Measurements from ENCODE around the gene XPO4. TPM values are rescaled to one million over a fixed set of nuclear protein-coding genes. Genes with fewer than 3 reads are reported as not detected.

The XPO4 gene
- total and polyA plus RNA-seq, 2 of the 8 experiments (the other 6 are each of a cell fraction or from before 2014, with no cell fraction given): 11.9 to 33.3 TPM

DNA sequence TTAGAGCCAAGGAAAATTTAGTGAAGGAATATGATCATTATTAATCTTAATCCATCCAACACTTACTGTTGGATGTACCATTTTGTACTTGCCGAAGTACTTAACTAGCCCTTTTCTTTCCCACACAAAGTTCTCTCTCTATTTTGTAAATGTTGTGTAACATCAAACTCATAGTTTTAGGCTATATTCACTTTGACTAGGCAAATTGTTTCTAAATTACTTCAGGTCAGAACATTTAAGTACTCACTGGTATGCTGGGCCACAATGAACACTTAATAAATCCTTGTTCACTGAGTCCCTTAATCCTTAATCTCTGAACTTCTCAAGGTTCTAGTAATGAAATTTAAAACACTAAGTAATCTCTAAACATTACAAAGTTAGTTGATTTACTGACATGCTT is 79.5 kb downstream of the XPO4 start:
- Histone ChIP-seq H4K91ac (replicated peaks; ENCODE audit: insufficient read length, low read length) (no peak overlapping the region), H3K27ac (ENCODE audit: low read depth, low read length) (no peak overlapping the region), H3K23me2 (ENCODE audit: low read depth, low read length) (no peaks in the 10 kb centered on the region), H4K8ac (ENCODE audit: extremely low read depth, insufficient read depth, low read length) (no peak overlapping the region), H2AFZ (ENCODE audit: low read length) (no peak overlapping the region), H3K14ac (ENCODE audit: insufficient read length) (no peak overlapping the region), H4K5ac (ENCODE audit: insufficient read length, low read depth, low read length) (no peak overlapping the region), H3K4me3 (ENCODE audit: extremely low read depth in 1 of 4, insufficient read depth in 2 of 4, low read depth in 3 of 4, low read length in 4 of 4) (no peak overlapping the region), H3K36me3 (ENCODE audit: control insufficient read depth in 2 of 4, insufficient read depth in 4 of 4, low read length in 3 of 4) (peaks cover 0 to 6% (median 0%) of the 10 kb centered on the region in 4 experiments; a peak in 1 of 8 replicates), H3K79me2 (ENCODE audit: control insufficient read depth in 1 of 2, insufficient read depth in 2 of 2, low read length in 2 of 2) (peaks cover 0 to 3% of the 10 kb centered on the region in 2 experiments; a peak in 1 of 4 replicates), H3K4me1 (replicated peaks in 1 of 4; ENCODE audit: control insufficient read depth in 3 of 4, insufficient read depth in 4 of 4, low read length in 3 of 4) (peaks cover 0 to 2% (median under 1%) of the 10 kb centered on the region in 4 experiments; a peak in 2 of 7 replicates), H3K18ac (ENCODE audit: extremely low read depth, low read length) (no peak overlapping the region), H3K27me3 (replicated peaks in 1 of 4; ENCODE audit: control insufficient read depth in 3 of 4, extremely low read depth in 1 of 4, insufficient read depth in 3 of 4, low read length in 3 of 4) (no peaks in the 10 kb centered on the region), H4K20me1 (replicated peaks in 1 of 2; ENCODE audit: control insufficient read depth in 1 of 2, insufficient read depth in 2 of 2, low read length in 2 of 2) (no peaks in the 10 kb centered on the region), H2AK5ac (ENCODE audit: low read depth, low read length) (no peak overlapping the region), H3K23ac (ENCODE audit: insufficient read length) (no peak overlapping the region), H3K4ac (replicated peaks; ENCODE audit: insufficient read length, low read depth, low read length) (no peak overlapping the region), H2BK5ac (ENCODE audit: low read depth, low read length) (no peak overlapping the region), H3K79me1 (ENCODE audit: low read depth, low read length) (no peaks in the 10 kb centered on the region), H2BK15ac (ENCODE audit: low read length) (no peak overlapping the region), H2BK20ac (ENCODE audit: low read length) (no peak overlapping the region), H3K9ac (replicated peaks in 1 of 4; ENCODE audit: extremely low read depth in 1 of 4, low read depth in 3 of 4, low read length in 3 of 4) (no peak overlapping the region), H3K56ac (replicated peaks; ENCODE audit: insufficient read length, low read depth, low read length) (no peak overlapping the region), H3K4me2 (ENCODE audit: insufficient read depth in 1 of 2, low read depth in 2 of 2, low read length in 2 of 2) (no peak overlapping the region), H3K9me3 (ENCODE audit: insufficient read depth in 2 of 2, low read depth in 1 of 2, low read length in 1 of 2) (no peaks in the 10 kb centered on the region), H2BK12ac (ENCODE audit: low read depth, low read length) (no peak overlapping the region), H2BK120ac (replicated peaks; ENCODE audit: low read depth, low read length) (no peak overlapping the region)
- ChIA-PET CTCF (ENCODE audit: partially characterized antibody) (interaction anchor here (0.5 to 1.6 kb wide), 3 partner anchors 101 to 327 kb away, joined by 3 to 8 read pairs (median 4); no protein-coding TSS in a partner anchor), POLR2A (ENCODE audit: partially characterized antibody) (no interaction called here)
- FAIRE-seq (no peak), DNase-seq (ENCODE audit: low read depth in 1 of 2, low spot score in 2 of 2) (no peak)
- WGBS, 2 experiments (ENCODE audit: extremely low coverage in 1 of 2, insufficient coverage in 1 of 2, insufficient read length in 1 of 2, insufficient replicate concordance in 2 of 2, low coverage in 1 of 2, low lambda C conversion rate in 2 of 2, missing lambda C conversion rate in 1 of 2): 89% methylated on average over 1 of the region's 1 CpG; no CpG with 5 or more reads in 1 of the 2 experiments
- TF ChIP-seq TAF7 (optimal IDR thresholded peaks at IDR 0.05; ENCODE audit: borderline replicate concordance, low read depth, low read length) (no peak), POLR2A (IDR thresholded peaks at IDR 0.05; ENCODE audit: control extremely low read depth in 1 of 2, low read depth in 2 of 2, low read length in 2 of 2) (no peak), JUND (IDR thresholded peaks at IDR 0.05; ENCODE audit: low read length) (no peak), SUZ12 (IDR thresholded peaks at IDR 0.05; ENCODE audit: low read length) (no peak), ASH2L (IDR thresholded peaks at IDR 0.05; ENCODE audit: low read length) (no peak), SP4 (IDR thresholded peaks at IDR 0.05; ENCODE audit: low read length) (no peak), BACH1 (IDR thresholded peaks at IDR 0.05; ENCODE audit: low read length) (no peak), SIX5 (IDR thresholded peaks at IDR 0.05; ENCODE audit: low read depth, low read length) (no peak), BCL11A (IDR thresholded peaks at IDR 0.05; ENCODE audit: low read depth in 2 of 2, low read length in 2 of 2) (no peak), HDAC2 (IDR thresholded peaks at IDR 0.05; ENCODE audit: borderline replicate concordance in 1 of 2, low read depth in 2 of 2, low read length in 2 of 2) (no peak), TEAD4 (IDR thresholded peaks at IDR 0.05; ENCODE audit: low read depth, low read length) (no peak), CEBPB (IDR thresholded peaks at IDR 0.05; ENCODE audit: low read depth, low read length) (no peak), KDM4A (IDR thresholded peaks at IDR 0.05; ENCODE audit: low read depth, low read length, severe bottlenecking) (no peak), GABPA (IDR thresholded peaks at IDR 0.05; ENCODE audit: borderline replicate concordance, insufficient read depth, low read length) (no peak)
- TF ChIP-seq, protein P1, sequence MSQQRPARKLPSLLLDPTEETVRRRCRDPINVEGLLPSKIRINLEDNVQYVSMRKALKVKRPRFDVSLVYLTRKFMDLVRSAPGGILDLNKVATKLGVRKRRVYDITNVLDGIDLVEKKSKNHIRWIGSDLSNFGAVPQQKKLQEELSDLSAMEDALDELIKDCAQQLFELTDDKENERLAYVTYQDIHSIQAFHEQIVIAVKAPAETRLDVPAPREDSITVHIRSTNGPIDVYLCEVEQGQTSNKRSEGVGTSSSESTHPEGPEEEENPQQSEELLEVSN (IDR thresholded peaks at IDR 0.05): no peak
